Putamen (tissue), 1 donor: ENCODE data around the gene SNX5.
"Not testable (repeated sequence)": the region's sequence is repeated elsewhere in the genome, so short reads cannot be mapped to it uniquely, and the experiment has no call there.

ENCODE experiments used
- DNase-seq: peaks from one replicate; pipeline ENCODE4 v3.0.0-alpha.2; 2016; ENCODE audit warnings: low spot score

SNX5 gene

GRCh38 chr20:17960400-17960885 is 8.2 kb downstream of the SNX5 start:
- not testable (repeated sequence) for DNase-seq

GRCh38 chr20:17959257-17959627 is 9.4 kb downstream of the SNX5 start:
- DNase-seq, result no peak

- no peak for DNase-seq
Observed at GRCh38 chr20:17958373-17959256, 10.0 kb downstream of the SNX5 start.

GRCh38 chr20:17957505-17958363 is 10.9 kb downstream of the SNX5 start:
- no peak for DNase-seq

GRCh38 chr20:17956099-17956685 is 12.4 kb downstream of the SNX5 start:
- no peak for DNase-seq

GRCh38 chr20:17955302-17955701 is 13.3 kb downstream of the SNX5 start:
- no peak for DNase-seq

- DNase-seq, result no peak
Observed at GRCh38 chr20:17953935-17954334, 14.7 kb downstream of the SNX5 start.

- DNase-seq, result no peak
Observed at GRCh38 chr20:17952692-17953684, 15.6 kb downstream of the SNX5 start.

GRCh38 chr20:17951323-17951722 is 17.3 kb downstream of the SNX5 start:
- DNase-seq, result no peak

- DNase-seq, result no peak
Observed at GRCh38 chr20:17950670-17951069, 17.9 kb downstream of the SNX5 start.

GRCh38 chr20:17949899-17950298 is 18.7 kb downstream of the SNX5 start:
- no peak for DNase-seq

GRCh38 chr20:17948442-17948841 is 20.2 kb downstream of the SNX5 start:
- DNase-seq, result no peak

- DNase-seq, result no peak
Observed at GRCh38 chr20:17947474-17947815, 21.1 kb downstream of the SNX5 start.

- no peak for DNase-seq
Observed at GRCh38 chr20:17946572-17947473, 21.8 kb downstream of the SNX5 start.

GRCh38 chr20:17946040-17946439 is 22.6 kb downstream of the SNX5 start:
- no peak for DNase-seq

- DNase-seq, result no peak
Observed at GRCh38 chr20:17944854-17945474, 23.6 kb downstream of the SNX5 start.

- no peak for DNase-seq
Observed at GRCh38 chr20:17943343-17943742, 25.3 kb downstream of the SNX5 start.

- no peak for DNase-seq
Observed at GRCh38 chr20:17941826-17942196, 26.8 kb downstream of the SNX5 start.

GRCh38 chr20:17941087-17941825 is 27.3 kb downstream of the SNX5 start:
- DNase-seq, result no peak
